HEK293T (cell line): ENCODE data around the gene SPEF2.

Experiments used
- ARNT ChIP-seq: fragments of 450-650 bp; IDR thresholded peaks from 2 replicates; pipeline ENCODE4 v1.6.1; 2017; ENCODE audit warnings: mild to moderate bottlenecking
- BHLHE40 ChIP-seq: fragments of 450-650 bp; IDR thresholded peaks from 2 replicates; pipeline ENCODE4 v1.6.1; 2016; ENCODE audit warnings: mild to moderate bottlenecking, moderate library complexity, borderline replicate concordance
- CTBP1 ChIP-seq: fragments of 450-650 bp; IDR thresholded peaks from 2 replicates; pipeline ENCODE4 v1.6.1; 2016; ENCODE audit warnings: borderline replicate concordance
- ELF4 ChIP-seq: fragments of 450-650 bp; IDR thresholded peaks from 2 replicates; pipeline ENCODE4 v1.6.1; 2017; ENCODE audit warnings: antibody characterized with exemption
- FOXA1 ChIP-seq: fragments of 450-650 bp; IDR thresholded peaks from 2 replicates; pipeline ENCODE4 v1.6.1; 2016; ENCODE audit warnings: mild to moderate bottlenecking
- FOXK2 ChIP-seq: fragments of 450-650 bp; IDR thresholded peaks from 2 replicates; pipeline ENCODE4 v1.6.1; 2016; ENCODE audit warnings: mild to moderate bottlenecking
- FOXM1 ChIP-seq: fragments of 450-650 bp; IDR thresholded peaks from 2 replicates; pipeline ENCODE4 v1.6.1; 2017; ENCODE audit warnings: mild to moderate bottlenecking, borderline replicate concordance
- HDGF ChIP-seq: fragments of 450-650 bp; IDR thresholded peaks from 2 replicates; pipeline ENCODE4 v1.6.1; 2017; ENCODE audit warnings: antibody characterized with exemption, borderline replicate concordance
- NFRKB ChIP-seq: fragments of 450-650 bp; IDR thresholded peaks from 2 replicates; pipeline ENCODE4 v1.6.1; 2016; ENCODE audit warnings: mild to moderate bottlenecking, moderate library complexity
- SP1 ChIP-seq: fragments of 450-650 bp; IDR thresholded peaks from 2 replicates; pipeline ENCODE4 v1.6.1; 2017
- SUZ12 ChIP-seq: fragments of 450-650 bp; IDR thresholded peaks from 2 replicates; pipeline ENCODE4 v1.6.1; 2016; ENCODE audit warnings: mild to moderate bottlenecking
- TARDBP ChIP-seq: fragments of 450-650 bp; IDR thresholded peaks from 2 replicates; pipeline ENCODE4 v1.6.1; 2016
- ZNF384 ChIP-seq: fragments of 450-650 bp; IDR thresholded peaks from 2 replicates; pipeline ENCODE4 v1.6.1; 2016
- TF ChIP-seq, protein P1 (sequence below): fragments of 450-650 bp; IDR thresholded peaks from 2 replicates; pipeline ENCODE4 v1.6.1; 2016

DNA sequence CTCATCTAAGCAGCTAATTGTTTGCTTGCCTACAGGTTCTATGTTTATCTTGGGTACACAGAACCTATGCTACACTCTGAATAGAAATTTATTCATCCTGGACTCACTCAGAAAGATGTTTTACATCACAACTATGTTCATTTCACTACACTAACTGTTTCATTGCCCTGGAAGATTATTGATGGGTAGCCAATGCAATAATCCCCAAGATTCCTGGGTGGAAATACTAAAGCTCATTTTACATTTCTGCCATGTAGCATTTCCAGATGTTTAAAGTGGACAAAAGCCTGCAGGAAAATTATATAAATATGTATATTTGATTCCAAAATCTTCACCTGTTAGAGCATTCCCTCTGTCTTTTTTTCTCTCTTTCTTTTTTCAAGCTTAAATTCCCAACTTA is 187.2 kb downstream of the SPEF2 start:
- TF ChIP-seq SUZ12 (no peak), BHLHE40 (no peak), CTBP1 (no peak), FOXK2 (no peak), FOXM1 (no peak), TARDBP (no peak), SP1 (no peak), FOXA1 (no peak), ARNT (no peak), ZNF384 (no peak), HDGF (no peak), ELF4 (no peak), NFRKB (no peak)
- TF ChIP-seq, protein P1, sequence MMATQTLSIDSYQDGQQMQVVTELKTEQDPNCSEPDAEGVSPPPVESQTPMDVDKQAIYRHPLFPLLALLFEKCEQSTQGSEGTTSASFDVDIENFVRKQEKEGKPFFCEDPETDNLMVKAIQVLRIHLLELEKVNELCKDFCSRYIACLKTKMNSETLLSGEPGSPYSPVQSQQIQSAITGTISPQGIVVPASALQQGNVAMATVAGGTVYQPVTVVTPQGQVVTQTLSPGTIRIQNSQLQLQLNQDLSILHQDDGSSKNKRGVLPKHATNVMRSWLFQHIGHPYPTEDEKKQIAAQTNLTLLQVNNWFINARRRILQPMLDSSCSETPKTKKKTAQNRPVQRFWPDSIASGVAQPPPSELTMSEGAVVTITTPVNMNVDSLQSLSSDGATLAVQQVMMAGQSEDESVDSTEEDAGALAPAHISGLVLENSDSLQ: no peak
